Measurements from ENCODE around the gene RBPMS2.

Gene RBPMS2

GRCh38 chr15:64717735-64718495 lies 57.5 kb downstream of the RBPMS2 start:
- H2AFZ ChIP-seq (ENCODE audit: low read depth, low read length) = no peak overlapping the region

GRCh38 chr15:64717130-64717529 lies 58.3 kb downstream of the RBPMS2 start:
- Histone ChIP-seq H3K36me3 (ENCODE audit: insufficient read depth, low read length) (peaks cover 10% of the 10 kb centered on the region), H2AFZ (ENCODE audit: low read depth, low read length) (no peak overlapping the region), H3K9me3 (ENCODE audit: low read length) (no peaks in the 10 kb centered on the region), H3K4me3 (ENCODE audit: low read length) (no peak overlapping the region), H3K27me3 (ENCODE audit: insufficient read depth, low read length) (no peaks in the 10 kb centered on the region), H3K4me1 (ENCODE audit: insufficient read depth, low read length) (no peaks in the 10 kb centered on the region)

More at GRCh38 chr15:64717735-64718495, 57.5 kb downstream of the RBPMS2 start:
- H3K27me3 ChIP-seq (ENCODE audit: insufficient read depth, low read length) = no peaks in the 10 kb centered on the region
- no peaks in the 10 kb centered on the region for H3K4me1 ChIP-seq (ENCODE audit: insufficient read depth, low read length)
- no peak overlapping the region for H3K4me3 ChIP-seq (ENCODE audit: low read length)
- H3K9me3 ChIP-seq (ENCODE audit: low read length) = no peaks in the 10 kb centered on the region
- peaks cover 8% of the 10 kb centered on the region for H3K36me3 ChIP-seq (ENCODE audit: insufficient read depth, low read length)

GRCh38 chr15:64716452-64716851 lies 58.9 kb downstream of the RBPMS2 start:
- no peaks in the 10 kb centered on the region for H3K27me3 ChIP-seq (ENCODE audit: insufficient read depth, low read length)
- no peaks in the 10 kb centered on the region for H3K9me3 ChIP-seq (ENCODE audit: low read length)
- peaks cover 12% of the 10 kb centered on the region for H3K36me3 ChIP-seq (ENCODE audit: insufficient read depth, low read length)
- no peak overlapping the region for H3K4me3 ChIP-seq (ENCODE audit: low read length)
- H3K4me1 ChIP-seq (ENCODE audit: insufficient read depth, low read length) = no peaks in the 10 kb centered on the region
- H2AFZ ChIP-seq (ENCODE audit: low read depth, low read length) = no peak overlapping the region

- Histone ChIP-seq H3K27me3 (ENCODE audit: insufficient read depth, low read length) (no peaks in the 10 kb centered on the region), H3K4me1 (ENCODE audit: insufficient read depth, low read length) (no peaks in the 10 kb centered on the region), H3K9me3 (ENCODE audit: low read length) (no peaks in the 10 kb centered on the region), H3K36me3 (ENCODE audit: insufficient read depth, low read length) (peaks cover 12% of the 10 kb centered on the region), H2AFZ (ENCODE audit: low read depth, low read length) (no peak overlapping the region), H3K4me3 (ENCODE audit: low read length) (no peak overlapping the region)
These were observed 61.8 kb downstream of the RBPMS2 start for GRCh38 chr15:64713592-64713991.

GRCh38 chr15:64712353-64712752 lies 63.0 kb downstream of the RBPMS2 start:
- Histone ChIP-seq H3K4me3 (ENCODE audit: low read length) (no peak overlapping the region), H2AFZ (ENCODE audit: low read depth, low read length) (no peak overlapping the region), H3K27me3 (ENCODE audit: insufficient read depth, low read length) (no peaks in the 10 kb centered on the region), H3K9me3 (ENCODE audit: low read length) (no peaks in the 10 kb centered on the region), H3K36me3 (ENCODE audit: insufficient read depth, low read length) (peaks cover 12% of the 10 kb centered on the region), H3K4me1 (ENCODE audit: insufficient read depth, low read length) (no peaks in the 10 kb centered on the region)

GRCh38 chr15:64710676-64711428 lies 64.5 kb downstream of the RBPMS2 start:
- no peak overlapping the region for H3K4me3 ChIP-seq (ENCODE audit: low read length)
- no peaks in the 10 kb centered on the region for H3K27me3 ChIP-seq (ENCODE audit: insufficient read depth, low read length)
- H3K4me1 ChIP-seq (ENCODE audit: insufficient read depth, low read length) = no peaks in the 10 kb centered on the region
- H2AFZ ChIP-seq (ENCODE audit: low read depth, low read length) = no peak overlapping the region
- H3K9me3 ChIP-seq (ENCODE audit: low read length) = no peaks in the 10 kb centered on the region
- H3K36me3 ChIP-seq (ENCODE audit: insufficient read depth, low read length) = peaks cover 4% of the 10 kb centered on the region

GRCh38 chr15:64706011-64706911 lies 69.1 kb downstream of the RBPMS2 start:
- H3K4me1 ChIP-seq (ENCODE audit: insufficient read depth, low read length) = peaks cover 14% of the 10 kb centered on the region
- H3K4me3 ChIP-seq (ENCODE audit: low read length) = no peak overlapping the region
- no peak overlapping the region for H2AFZ ChIP-seq (ENCODE audit: low read depth, low read length)

GRCh38 chr15:64705006-64705405 lies 70.4 kb downstream of the RBPMS2 start:
- H3K9me3 ChIP-seq (ENCODE audit: low read length) = no peaks in the 10 kb centered on the region
- H3K4me3 ChIP-seq (ENCODE audit: low read length) = no peak overlapping the region

More at GRCh38 chr15:64706011-64706911, 69.1 kb downstream of the RBPMS2 start:
- H3K9me3 ChIP-seq (ENCODE audit: low read length) = no peaks in the 10 kb centered on the region
- no peaks in the 10 kb centered on the region for H3K27me3 ChIP-seq (ENCODE audit: insufficient read depth, low read length)
- peaks cover 3% of the 10 kb centered on the region for H3K36me3 ChIP-seq (ENCODE audit: insufficient read depth, low read length)

GRCh38 chr15:64703632-64703959 lies 71.8 kb downstream of the RBPMS2 start:
- Histone ChIP-seq H3K4me1 (ENCODE audit: insufficient read depth, low read length) (peaks cover 37% of the 10 kb centered on the region), H3K36me3 (ENCODE audit: insufficient read depth, low read length) (peaks cover 9% of the 10 kb centered on the region), H3K9me3 (ENCODE audit: low read length) (no peaks in the 10 kb centered on the region), H2AFZ (ENCODE audit: low read depth, low read length) (no peak overlapping the region), H3K27me3 (ENCODE audit: insufficient read depth, low read length) (no peaks in the 10 kb centered on the region), H3K4me3 (ENCODE audit: low read length) (peak overlapping the region; percentile 96)

More at GRCh38 chr15:64705006-64705405, 70.4 kb downstream of the RBPMS2 start:
- Histone ChIP-seq H3K4me1 (ENCODE audit: insufficient read depth, low read length) (peaks cover 27% of the 10 kb centered on the region), H3K36me3 (ENCODE audit: insufficient read depth, low read length) (peaks cover 9% of the 10 kb centered on the region), H2AFZ (ENCODE audit: low read depth, low read length) (no peak overlapping the region), H3K27me3 (ENCODE audit: insufficient read depth, low read length) (no peaks in the 10 kb centered on the region)

- Histone ChIP-seq H3K27me3 (ENCODE audit: insufficient read depth, low read length) (no peaks in the 10 kb centered on the region), H3K9me3 (ENCODE audit: low read length) (no peaks in the 10 kb centered on the region), H3K36me3 (ENCODE audit: insufficient read depth, low read length) (peaks cover 9% of the 10 kb centered on the region), H3K4me1 (ENCODE audit: insufficient read depth, low read length) (peaks cover 37% of the 10 kb centered on the region), H2AFZ (ENCODE audit: low read depth, low read length) (no peak overlapping the region), H3K4me3 (ENCODE audit: low read length) (peak overlapping the region; percentile 96)
These were observed 72.4 kb downstream of the RBPMS2 start for GRCh38 chr15:64702816-64703631.

GRCh38 chr15:64701482-64702184 lies 73.8 kb downstream of the RBPMS2 start:
- H3K36me3 ChIP-seq (ENCODE audit: insufficient read depth, low read length) = peaks cover 9% of the 10 kb centered on the region
- peaks cover 40% of the 10 kb centered on the region for H3K4me1 ChIP-seq (ENCODE audit: insufficient read depth, low read length)
- no peak overlapping the region for H2AFZ ChIP-seq (ENCODE audit: low read depth, low read length)
- no peaks in the 10 kb centered on the region for H3K27me3 ChIP-seq (ENCODE audit: insufficient read depth, low read length)
- H3K4me3 ChIP-seq (ENCODE audit: low read length) = peak overlapping the region; percentile 96
- no peaks in the 10 kb centered on the region for H3K9me3 ChIP-seq (ENCODE audit: low read length)

- Histone ChIP-seq H3K27me3 (ENCODE audit: insufficient read depth, low read length) (no peaks in the 10 kb centered on the region), H3K4me1 (ENCODE audit: insufficient read depth, low read length) (peaks cover 40% of the 10 kb centered on the region), H3K4me3 (ENCODE audit: low read length) (peak overlapping the region; percentile 96), H3K36me3 (ENCODE audit: insufficient read depth, low read length) (peaks cover 9% of the 10 kb centered on the region), H2AFZ (ENCODE audit: low read depth, low read length) (no peak overlapping the region), H3K9me3 (ENCODE audit: low read length) (no peaks in the 10 kb centered on the region)
These were observed 74.3 kb downstream of the RBPMS2 start for GRCh38 chr15:64701051-64701450.
